ENCODE results near the gene FCER1G. TPM values are rescaled to one million over a fixed set of nuclear protein-coding genes. Genes with fewer than 3 reads are reported as not detected.
"Not testable (repeated sequence)": the region's sequence is repeated elsewhere in the genome, so short reads cannot be mapped to it uniquely, and the experiment has no call there.

The FCER1G gene
- total RNA-seq, 1 donor from 2014 or later: 64.8 TPM

- H3K27ac ChIP-seq: no peak overlapping the region
- no peaks in the 10 kb centered on the region for H3K36me3 ChIP-seq
- H3K4me1 ChIP-seq: no peaks in the 10 kb centered on the region
- no peak overlapping the region for H3K4me3 ChIP-seq
- TF ChIP-seq POLR2A (IDR thresholded peaks at IDR 0.05): no peak
- no peak for TF ChIP-seq POLR2AphosphoS5 (IDR thresholded peaks at IDR 0.05; ENCODE audit: insufficient read depth in 1 of 2, low read depth in 1 of 2)
- no peak for TF ChIP-seq CTCF (IDR thresholded peaks at IDR 0.05)
- intact Hi-C loops (cut with DNase I): no loop called here
- no peaks in the 10 kb centered on the region for H3K27me3 ChIP-seq
- DNase-seq (ENCODE audit: extremely low spot score in 2 of 2): no peak
- no peaks in the 10 kb centered on the region for H3K9me3 ChIP-seq
These were observed 26.6 kb downstream of the FCER1G start for GRCh38 chr1:161241682-161242081.

GRCh38 chr1:161242313-161242712, 27.2 kb downstream of the FCER1G start:
- H3K4me3 ChIP-seq: no peak overlapping the region
- intact Hi-C loops (cut with DNase I): no loop called here
- TF ChIP-seq POLR2AphosphoS5 (IDR thresholded peaks at IDR 0.05; ENCODE audit: insufficient read depth in 1 of 2, low read depth in 1 of 2) (no peak), CTCF (IDR thresholded peaks at IDR 0.05) (no peak), POLR2A (IDR thresholded peaks at IDR 0.05) (no peak)
- H3K9me3 ChIP-seq: no peaks in the 10 kb centered on the region
- H3K4me1 ChIP-seq: no peaks in the 10 kb centered on the region
- no peak for DNase-seq (ENCODE audit: extremely low spot score in 2 of 2)
- H3K27ac ChIP-seq: no peak overlapping the region
- H3K36me3 ChIP-seq: no peaks in the 10 kb centered on the region
- H3K27me3 ChIP-seq: no peaks in the 10 kb centered on the region

GRCh38 chr1:161244888-161245287, 29.8 kb downstream of the FCER1G start:
- no peaks in the 10 kb centered on the region for H3K36me3 ChIP-seq
- H3K27me3 ChIP-seq: no peaks in the 10 kb centered on the region
- TF ChIP-seq CTCF (IDR thresholded peaks at IDR 0.05): no peak
- peak in 1 of 2 donors; percentile 77 for TF ChIP-seq POLR2AphosphoS5 (IDR thresholded peaks at IDR 0.05; ENCODE audit: insufficient read depth in 1 of 2, low read depth in 1 of 2)
- TF ChIP-seq POLR2A (IDR thresholded peaks at IDR 0.05): no peak
- DNase-seq (ENCODE audit: extremely low spot score in 2 of 2): no peak
- H3K4me3 ChIP-seq: no peak overlapping the region
- intact Hi-C loops (cut with DNase I): no loop called here
- H3K9me3 ChIP-seq: no peaks in the 10 kb centered on the region
- no peaks in the 10 kb centered on the region for H3K4me1 ChIP-seq
- H3K27ac ChIP-seq: no peak overlapping the region

- H3K9me3 ChIP-seq; intact Hi-C loops (cut with DNase I); DNase-seq (ENCODE audit: extremely low spot score in 2 of 2); H3K36me3 ChIP-seq; H3K27me3 ChIP-seq; H3K27ac ChIP-seq; H3K4me1 ChIP-seq; H3K4me3 ChIP-seq: not testable (repeated sequence)
These were observed 35.0 kb downstream of the FCER1G start for GRCh38 chr1:161250100-161250499.

GRCh38 chr1:161250829-161251228, 35.7 kb downstream of the FCER1G start:
- intact Hi-C loops (cut with DNase I): no loop called here
- Histone ChIP-seq H3K27ac (no peak overlapping the region), H3K36me3 (no peaks in the 10 kb centered on the region), H3K27me3 (no peaks in the 10 kb centered on the region), H3K4me3 (no peak overlapping the region), H3K9me3 (no peaks in the 10 kb centered on the region), H3K4me1 (no peaks in the 10 kb centered on the region)
- no peak for TF ChIP-seq POLR2A (IDR thresholded peaks at IDR 0.05)
- TF ChIP-seq POLR2AphosphoS5 (IDR thresholded peaks at IDR 0.05; ENCODE audit: insufficient read depth in 1 of 2, low read depth in 1 of 2): no peak
- TF ChIP-seq CTCF (IDR thresholded peaks at IDR 0.05): no peak
- DNase-seq (ENCODE audit: extremely low spot score in 2 of 2): no peak

- Histone ChIP-seq H3K27ac (no peak overlapping the region), H3K36me3 (no peaks in the 10 kb centered on the region), H3K27me3 (no peaks in the 10 kb centered on the region), H3K9me3 (no peaks in the 10 kb centered on the region), H3K4me1 (no peaks in the 10 kb centered on the region), H3K4me3 (no peak overlapping the region)
- TF ChIP-seq CTCF (IDR thresholded peaks at IDR 0.05) (no peak), POLR2AphosphoS5 (IDR thresholded peaks at IDR 0.05; ENCODE audit: insufficient read depth in 1 of 2, low read depth in 1 of 2) (no peak), POLR2A (IDR thresholded peaks at IDR 0.05) (no peak)
- intact Hi-C loops (cut with DNase I): no loop called here
- no peak for DNase-seq (ENCODE audit: extremely low spot score in 2 of 2)
These were observed 36.5 kb downstream of the FCER1G start for GRCh38 chr1:161251579-161251978.

GRCh38 chr1:161255302-161255701, 40.2 kb downstream of the FCER1G start:
- intact Hi-C loops (cut with DNase I): not testable (repeated sequence)
- H3K4me1 ChIP-seq: peaks cover 12% of the 10 kb centered on the region

GRCh38 chr1:161255955-161256520, 40.9 kb downstream of the FCER1G start:
- H3K36me3 ChIP-seq; H3K9me3 ChIP-seq; DNase-seq (ENCODE audit: extremely low spot score in 2 of 2); H3K27me3 ChIP-seq; intact Hi-C loops (cut with DNase I); H3K4me3 ChIP-seq; H3K27ac ChIP-seq: not testable (repeated sequence)
- H3K4me1 ChIP-seq: peaks cover 18% of the 10 kb centered on the region

More at GRCh38 chr1:161255302-161255701, 40.2 kb downstream of the FCER1G start:
- DNase-seq (ENCODE audit: extremely low spot score in 2 of 2); H3K9me3 ChIP-seq; H3K27ac ChIP-seq; H3K4me3 ChIP-seq; H3K27me3 ChIP-seq; H3K36me3 ChIP-seq: not testable (repeated sequence)
